ENCODE results near the gene ZNF275.

- no peak for TF ChIP-seq CTCF (IDR thresholded peaks at IDR 0.05; ENCODE audit: poor library complexity)
- TF ChIP-seq EZH2 (IDR thresholded peaks at IDR 0.05; ENCODE audit: borderline replicate concordance): no peak
These were observed 30.4 kb upstream of the ZNF275 start for GRCh38 chrX:153303276-153304262.

All from hepatocyte (in vitro differentiated cells).